HAP-1 (cell line): ENCODE measurements around the gene DNAH17.

Source experiments
- DNase-seq, 2 experiments: peaks; one replicate each; pipeline ENCODE4 v3.0.0-alpha.2; 2016 to 2020; ENCODE audit warnings: low spot score in 2 of 2
- H3K27me3 ChIP-seq: fragments of 250-450 bp; sonication (Bioruptor Pico); 2 replicates; pipeline ENCODE4 v1.5.1; 2020; ENCODE audit warnings: low read depth, mild to moderate bottlenecking, moderate library complexity
- H3K36me3 ChIP-seq: fragments of 250-450 bp; sonication (Bioruptor Pico); replicated peaks from 2 replicates; pipeline ENCODE4 v1.5.1; 2020; ENCODE audit warnings: mild to moderate bottlenecking
- H3K4me1 ChIP-seq: fragments of 250-450 bp; sonication (Bioruptor Pico); 2 replicates; pipeline ENCODE4 v1.5.1; 2020; ENCODE audit warnings: mild to moderate bottlenecking
- H3K4me3 ChIP-seq: fragments of 250-450 bp; sonication (Bioruptor Pico); 2 replicates; pipeline ENCODE4 v1.5.1; 2020; ENCODE audit warnings: mild to moderate bottlenecking, moderate library complexity
- H3K9me3 ChIP-seq: fragments of 250-450 bp; sonication (Bioruptor Pico); 2 replicates; pipeline ENCODE4 v1.5.1; 2020; ENCODE audit warnings: mild to moderate bottlenecking, moderate library complexity
- in situ Hi-C: fragments of 300-500 bp; cut with MboI; formaldehyde crosslinking; loops from 3 replicates; pipeline ENCODE4 v1.14.3; 2020; ENCODE audit warnings: low sequenced_read_pairs, inconsistent platforms, mixed read lengths

DNAH17 gene

DNA sequence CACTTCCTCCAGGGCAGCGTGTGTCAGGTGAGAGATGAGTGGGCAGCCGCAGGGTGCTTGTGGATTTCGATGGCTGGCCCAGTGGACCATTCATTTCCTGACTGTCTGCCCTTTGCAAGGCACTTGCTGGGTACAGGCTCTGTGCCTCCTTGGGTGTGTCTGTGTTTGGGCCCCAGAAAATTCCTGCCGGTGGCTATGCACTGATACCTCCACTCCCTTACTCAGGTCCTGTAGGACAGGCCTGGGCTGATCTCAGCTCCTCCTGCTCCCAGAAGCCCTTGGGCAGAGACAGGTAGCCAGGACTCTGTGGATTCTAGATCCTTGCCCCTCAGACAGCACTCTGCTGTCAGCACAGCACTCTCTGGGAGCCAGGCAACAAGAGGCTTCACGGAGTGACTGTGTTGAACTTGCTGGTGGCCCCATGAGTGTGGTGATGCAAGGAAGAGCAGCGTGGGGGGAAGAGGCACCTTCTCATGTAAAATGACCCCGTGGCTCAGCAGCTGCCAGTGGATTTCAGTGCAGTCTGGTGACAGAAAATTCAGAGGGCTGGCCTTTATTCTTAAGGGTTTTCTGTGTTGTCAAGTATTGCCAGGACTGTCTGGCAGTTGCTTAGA lies 169.7 kb downstream of the DNAH17 start:
- in situ Hi-C loops: no loop called here
- DNase-seq: no peak
- Histone ChIP-seq H3K4me3 (no peak overlapping the region), H3K9me3 (no peaks in the 10 kb centered on the region), H3K4me1 (no peaks in the 10 kb centered on the region), H3K36me3 (peaks cover 28% of the 10 kb centered on the region), H3K27me3 (no peaks in the 10 kb centered on the region; the same call in 1 of the 2 replicates)

DNA sequence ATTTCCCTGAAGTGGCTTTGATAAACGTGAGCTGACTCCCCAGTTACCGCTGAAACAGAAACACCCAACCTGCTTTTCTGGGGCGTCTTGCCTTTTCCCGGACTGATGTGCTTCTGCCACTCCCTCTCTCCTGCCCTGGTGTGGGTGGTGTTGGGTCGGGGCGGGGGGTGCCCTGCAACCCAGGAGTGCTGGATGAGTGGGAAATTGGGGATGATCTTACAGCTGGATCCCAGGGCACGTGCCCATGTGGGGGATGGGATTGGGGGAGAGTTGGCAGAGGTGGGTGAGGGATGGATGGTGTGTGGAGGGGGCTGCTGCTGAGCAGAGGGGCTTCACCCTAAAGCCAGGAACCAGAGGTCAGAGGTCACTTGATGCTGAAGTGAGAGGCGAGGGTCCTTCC lies 170.3 kb downstream of the DNAH17 start:
- in situ Hi-C loops: no loop called here
- Histone ChIP-seq H3K36me3 (peaks cover 30% of the 10 kb centered on the region), H3K4me3 (no peak overlapping the region), H3K9me3 (no peaks in the 10 kb centered on the region), H3K27me3 (no peaks in the 10 kb centered on the region; the same call in 1 of the 2 replicates), H3K4me1 (no peaks in the 10 kb centered on the region)
- DNase-seq: no peak

- in situ Hi-C loops: no loop called here
- no peaks in the 10 kb centered on the region for H3K9me3 ChIP-seq
- H3K4me1 ChIP-seq: no peaks in the 10 kb centered on the region
- no peak for DNase-seq
- no peak overlapping the region for H3K4me3 ChIP-seq
- H3K36me3 ChIP-seq: peaks cover 33% of the 10 kb centered on the region
- H3K27me3 ChIP-seq: no peaks in the 10 kb centered on the region; the same call in 1 of the 2 replicates
Observed at GRCh38 chr17:78406396-78406795, 170.8 kb downstream of the DNAH17 start.

- Histone ChIP-seq H3K9me3 (no peaks in the 10 kb centered on the region), H3K4me1 (no peaks in the 10 kb centered on the region), H3K4me3 (no peak overlapping the region), H3K36me3 (peaks cover 44% of the 10 kb centered on the region), H3K27me3 (no peaks in the 10 kb centered on the region)
- no peak for DNase-seq
- in situ Hi-C loops: no loop called here
Observed at GRCh38 chr17:78403822-78404221, 173.4 kb downstream of the DNAH17 start.

- no peak overlapping the region for H3K4me3 ChIP-seq
- H3K27me3 ChIP-seq: no peaks in the 10 kb centered on the region
- peaks cover 60% of the 10 kb centered on the region for H3K36me3 ChIP-seq
- in situ Hi-C loops: no loop called here
- no peaks in the 10 kb centered on the region for H3K9me3 ChIP-seq
- DNase-seq: no peak
- no peaks in the 10 kb centered on the region for H3K4me1 ChIP-seq
Observed at GRCh38 chr17:78401891-78402290, 175.3 kb downstream of the DNAH17 start.

DNA sequence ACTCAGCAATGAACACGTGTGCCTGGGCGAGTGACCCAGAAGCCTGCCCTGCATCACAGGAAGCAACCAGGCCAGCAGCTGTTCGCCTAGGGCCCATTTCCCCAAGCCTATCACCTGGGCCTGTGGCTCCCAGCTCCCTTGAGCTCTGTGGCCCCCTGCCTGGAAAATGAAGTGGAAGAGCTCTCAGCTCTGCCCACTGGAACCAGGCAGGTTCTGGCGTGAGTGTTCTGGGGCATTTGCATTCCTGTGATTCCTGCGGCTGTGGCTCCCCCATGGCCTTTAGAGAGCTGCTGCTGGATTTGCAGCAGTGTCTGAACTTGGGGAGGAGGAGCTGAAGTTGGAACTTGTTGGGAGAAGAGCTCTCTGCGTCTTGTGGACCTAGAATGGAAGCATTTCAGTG lies 175.9 kb downstream of the DNAH17 start:
- Histone ChIP-seq H3K36me3 (peaks cover 66% of the 10 kb centered on the region), H3K9me3 (no peaks in the 10 kb centered on the region), H3K4me3 (no peak overlapping the region), H3K27me3 (no peaks in the 10 kb centered on the region), H3K4me1 (no peaks in the 10 kb centered on the region)
- no peak for DNase-seq
- in situ Hi-C loops: no loop called here

DNA sequence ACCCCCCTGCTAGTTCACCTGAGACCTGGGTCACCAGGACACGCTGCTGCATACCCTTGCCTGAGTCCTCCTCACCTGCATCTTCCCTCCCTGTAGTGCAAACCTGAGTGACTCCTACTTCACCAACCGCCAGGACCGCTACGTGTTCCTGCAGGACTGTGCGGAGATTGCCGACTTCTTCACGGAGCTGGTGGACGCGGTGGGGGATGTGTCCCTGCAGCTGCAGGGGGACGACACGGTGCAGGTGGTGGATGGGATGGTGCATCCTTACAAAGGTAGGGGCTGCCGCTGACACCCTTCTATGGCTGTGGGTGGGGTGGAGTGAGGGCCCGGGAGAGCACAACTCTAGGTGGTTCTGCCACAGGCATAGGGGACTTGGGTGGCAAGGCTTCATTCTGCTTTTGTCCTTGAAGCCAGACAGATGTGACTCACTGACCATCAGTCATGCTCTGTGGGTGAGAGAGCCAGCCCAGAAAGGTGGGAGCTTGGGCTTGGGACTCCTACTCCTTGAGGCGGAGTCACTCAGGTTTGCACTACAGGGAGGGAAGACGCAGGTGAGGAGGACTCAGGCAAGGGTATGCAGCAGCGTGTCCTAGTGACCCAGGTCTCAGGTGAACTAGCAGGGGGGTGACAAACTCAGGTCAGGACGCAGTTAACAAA lies 176.5 kb downstream of the DNAH17 start:
- Histone ChIP-seq H3K4me3 (no peak overlapping the region), H3K36me3 (peaks cover 71% of the 10 kb centered on the region), H3K4me1 (no peaks in the 10 kb centered on the region), H3K9me3 (no peaks in the 10 kb centered on the region), H3K27me3 (no peaks in the 10 kb centered on the region)
- in situ Hi-C loops: no loop called here
- no peak for DNase-seq

- H3K36me3 ChIP-seq: peaks cover 81% of the 10 kb centered on the region
- H3K4me1 ChIP-seq: no peaks in the 10 kb centered on the region
- no peaks in the 10 kb centered on the region for H3K27me3 ChIP-seq
- no peaks in the 10 kb centered on the region for H3K9me3 ChIP-seq
- in situ Hi-C loops: no loop called here
- H3K4me3 ChIP-seq: no peak overlapping the region
- no peak for DNase-seq
Observed at GRCh38 chr17:78399693-78400144, 177.5 kb downstream of the DNAH17 start.

DNA sequence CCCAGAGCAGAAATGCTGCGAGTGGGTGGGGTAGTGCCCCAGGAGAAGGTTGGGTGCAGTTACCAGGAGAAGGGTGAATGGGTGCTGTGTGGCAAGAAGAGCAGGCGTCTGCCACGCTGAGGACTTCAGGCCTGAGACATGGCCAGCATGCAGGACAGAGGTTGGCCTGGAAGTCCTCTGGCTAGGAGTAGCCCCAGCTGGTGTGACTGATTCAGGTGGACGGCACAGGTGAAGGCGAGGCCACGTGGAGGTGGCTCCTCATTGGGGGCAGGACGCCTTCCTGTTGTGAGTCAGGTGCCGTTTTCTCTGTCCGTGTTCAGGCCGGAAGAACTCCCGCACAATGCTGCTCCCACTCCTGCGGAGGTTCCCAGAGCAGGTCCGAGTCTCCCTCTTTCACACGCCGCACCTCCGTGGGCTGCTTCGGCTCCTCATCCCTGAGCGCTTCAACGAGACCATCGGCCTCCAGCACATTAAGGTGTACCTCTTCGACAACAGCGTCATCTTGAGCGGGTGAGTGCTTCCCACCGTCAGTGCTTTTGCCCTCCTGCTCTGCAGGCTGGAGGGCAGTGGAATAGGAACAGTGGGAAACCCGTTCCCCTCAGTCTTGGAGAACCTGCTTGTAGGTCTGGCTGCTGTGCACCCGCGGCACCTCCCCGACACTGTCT lies 178.0 kb downstream of the DNAH17 start:
- no peaks in the 10 kb centered on the region for H3K4me1 ChIP-seq
- H3K36me3 ChIP-seq: peaks cover 76% of the 10 kb centered on the region
- no peak overlapping the region for H3K4me3 ChIP-seq
- no peaks in the 10 kb centered on the region for H3K9me3 ChIP-seq
- no peak for DNase-seq
- in situ Hi-C loops: no loop called here
- no peaks in the 10 kb centered on the region for H3K27me3 ChIP-seq

GRCh38 chr17:78398390-78398789 lies 178.8 kb downstream of the DNAH17 start:
- DNase-seq: no peak
- peaks cover 73% of the 10 kb centered on the region for H3K36me3 ChIP-seq

DNA sequence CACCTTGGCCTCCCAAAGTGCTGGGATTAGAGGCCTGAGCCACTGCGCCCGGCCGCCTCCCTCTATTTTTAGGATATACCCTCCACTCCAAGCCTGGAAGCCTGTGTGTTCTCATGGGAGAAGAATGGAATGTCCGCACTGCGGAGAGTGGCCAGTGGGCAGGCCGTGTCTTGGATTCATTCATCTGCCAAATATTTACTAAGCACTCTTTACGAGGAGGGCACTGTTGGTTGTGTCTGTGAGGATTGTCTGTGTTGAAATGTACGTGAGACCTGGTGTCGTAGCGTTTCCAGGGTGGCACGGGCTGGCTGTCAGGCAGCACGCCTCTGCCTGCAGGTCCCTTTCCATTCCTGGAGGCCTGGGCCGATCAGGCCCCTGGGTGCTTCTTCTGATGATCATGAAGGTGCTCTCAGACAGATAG lies 179.5 kb downstream of the DNAH17 start:
- Histone ChIP-seq H3K36me3 (peaks cover 71% of the 10 kb centered on the region), H3K4me3 (no peak overlapping the region), H3K4me1 (no peaks in the 10 kb centered on the region), H3K27me3 (no peaks in the 10 kb centered on the region), H3K9me3 (no peaks in the 10 kb centered on the region)
- in situ Hi-C loops: no loop called here
- no peak for DNase-seq

More at GRCh38 chr17:78398390-78398789, 178.8 kb downstream of the DNAH17 start:
- in situ Hi-C loops: no loop called here
- no peaks in the 10 kb centered on the region for H3K4me1 ChIP-seq
- no peaks in the 10 kb centered on the region for H3K9me3 ChIP-seq
- H3K27me3 ChIP-seq: no peaks in the 10 kb centered on the region
- H3K4me3 ChIP-seq: no peak overlapping the region

DNA sequence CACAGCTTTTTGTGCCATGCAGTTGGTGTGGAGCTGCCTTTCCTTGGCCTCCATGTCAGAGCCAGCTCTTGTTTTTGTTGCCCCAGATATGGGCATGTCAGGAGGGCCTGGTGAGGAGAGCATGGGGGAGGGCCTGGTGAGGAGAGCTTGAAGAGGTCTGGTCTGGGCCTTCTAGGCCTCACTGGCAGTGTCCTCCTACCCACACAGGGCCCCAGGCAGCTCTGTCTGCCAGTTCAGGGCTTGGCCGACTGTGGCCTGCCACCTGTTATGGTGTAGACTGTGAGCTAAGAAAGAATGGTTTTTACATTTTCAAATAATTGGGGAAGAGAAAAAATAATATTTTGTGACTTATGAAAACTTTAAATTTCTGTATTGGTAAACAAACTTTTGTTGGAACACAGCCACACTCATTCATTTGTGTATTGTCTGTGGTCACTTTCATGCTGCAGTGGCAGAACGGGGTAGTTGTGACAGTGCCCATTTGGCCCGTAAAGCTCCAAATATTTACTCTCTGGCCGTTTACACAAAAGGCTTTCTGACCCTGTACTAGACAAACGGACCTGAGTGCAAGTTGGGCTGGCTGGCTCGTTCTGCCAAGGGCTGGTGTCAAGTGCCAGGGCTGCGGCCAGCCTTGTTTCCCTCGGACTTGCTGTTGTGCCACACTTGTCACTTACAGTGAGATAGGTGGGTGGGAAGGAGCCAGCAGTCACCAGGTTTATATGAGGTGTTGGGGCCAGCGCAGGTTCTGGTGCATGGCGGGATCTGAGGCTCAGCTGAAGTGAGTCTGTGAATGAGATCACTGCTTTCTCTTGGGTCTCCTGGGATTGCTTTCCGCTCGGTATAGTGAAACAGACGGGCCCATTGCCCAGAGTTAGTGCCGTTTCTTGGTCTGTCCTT lies 180.5 kb downstream of the DNAH17 start:
- in situ Hi-C loops: no loop called here
- H3K9me3 ChIP-seq: no peaks in the 10 kb centered on the region
- H3K4me1 ChIP-seq: no peaks in the 10 kb centered on the region
- no peak for DNase-seq
- no peaks in the 10 kb centered on the region for H3K27me3 ChIP-seq
- no peak overlapping the region for H3K4me3 ChIP-seq
- H3K36me3 ChIP-seq: peaks cover 70% of the 10 kb centered on the region

DNA sequence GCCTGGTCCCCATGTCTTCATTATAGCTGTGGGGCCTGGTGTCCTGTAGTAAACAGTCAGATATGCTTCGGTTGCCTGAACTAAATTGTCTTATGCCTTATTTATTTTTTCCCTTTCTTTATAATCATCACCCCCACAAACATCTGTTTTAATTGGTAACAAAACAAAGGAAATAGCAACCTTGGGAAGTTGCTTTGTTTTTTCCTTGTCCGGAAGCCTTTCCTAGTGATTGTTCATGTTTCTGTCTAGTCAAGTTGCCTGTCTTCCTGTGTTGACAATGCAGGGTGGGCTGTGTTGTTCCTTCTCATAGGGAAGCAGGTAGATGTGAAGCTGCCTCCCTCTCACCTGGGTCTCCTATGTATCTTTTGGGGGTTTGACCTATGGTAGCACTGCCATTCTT lies 182.0 kb downstream of the DNAH17 start:
- in situ Hi-C loops: no loop called here
- H3K36me3 ChIP-seq: peaks cover 58% of the 10 kb centered on the region

More for the DNA sequence above, 182.0 kb downstream of the DNAH17 start:
- DNase-seq: no peak
- Histone ChIP-seq H3K9me3 (no peaks in the 10 kb centered on the region), H3K4me3 (no peak overlapping the region), H3K27me3 (no peaks in the 10 kb centered on the region), H3K4me1 (no peaks in the 10 kb centered on the region)
